ENCODE data around the gene TBC1D5. TPM values are rescaled to one million over a fixed set of nuclear protein-coding genes. Genes with fewer than 3 reads are reported as not detected.
A peak's percentile ranks its signal among the peaks of the same experiment; 100 is the strongest.

TBC1D5 gene
- total RNA-seq, 2 experiments from 2014 or later, result 46.3 to 47.8 TPM

DNA sequence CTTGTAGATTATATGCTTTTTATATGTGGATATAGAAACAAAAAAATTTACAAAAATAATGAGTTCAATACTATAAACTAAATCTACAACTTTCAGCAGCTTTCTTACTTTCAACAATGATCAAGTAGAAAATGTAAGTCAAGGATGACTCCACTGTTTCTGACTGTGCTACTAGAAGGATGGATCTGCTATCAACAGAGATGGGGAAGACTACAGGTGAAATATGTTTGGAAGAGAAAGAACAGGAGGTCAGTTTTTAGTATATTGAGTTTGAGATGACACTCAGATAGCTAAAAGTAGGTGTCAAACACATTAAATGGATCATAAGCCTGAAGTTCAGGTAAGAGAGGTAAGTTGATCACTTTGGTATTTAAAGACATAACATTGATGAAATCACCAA is 107.5 kb downstream of the TBC1D5 start:
- DNase-seq (no peak), ATAC-seq (no peak)
- no peaks in the 10 kb centered on the region for H3K27me3 Mint-ChIP-seq
- intact Hi-C loops (cut with micrococcal nuclease), result no loop called here
- peaks cover 12% of the 10 kb centered on the region for H3K36me3 Mint-ChIP-seq (ENCODE audit: low read depth)
- H3K9me3 Mint-ChIP-seq, result no peaks in the 10 kb centered on the region
- peaks cover 30% of the 10 kb centered on the region for H3K4me1 Mint-ChIP-seq (ENCODE audit: low read depth)
- ChIA-PET CTCF (no interaction called here), POLR2A (no interaction called here)
- TF ChIP-seq, protein P1, sequence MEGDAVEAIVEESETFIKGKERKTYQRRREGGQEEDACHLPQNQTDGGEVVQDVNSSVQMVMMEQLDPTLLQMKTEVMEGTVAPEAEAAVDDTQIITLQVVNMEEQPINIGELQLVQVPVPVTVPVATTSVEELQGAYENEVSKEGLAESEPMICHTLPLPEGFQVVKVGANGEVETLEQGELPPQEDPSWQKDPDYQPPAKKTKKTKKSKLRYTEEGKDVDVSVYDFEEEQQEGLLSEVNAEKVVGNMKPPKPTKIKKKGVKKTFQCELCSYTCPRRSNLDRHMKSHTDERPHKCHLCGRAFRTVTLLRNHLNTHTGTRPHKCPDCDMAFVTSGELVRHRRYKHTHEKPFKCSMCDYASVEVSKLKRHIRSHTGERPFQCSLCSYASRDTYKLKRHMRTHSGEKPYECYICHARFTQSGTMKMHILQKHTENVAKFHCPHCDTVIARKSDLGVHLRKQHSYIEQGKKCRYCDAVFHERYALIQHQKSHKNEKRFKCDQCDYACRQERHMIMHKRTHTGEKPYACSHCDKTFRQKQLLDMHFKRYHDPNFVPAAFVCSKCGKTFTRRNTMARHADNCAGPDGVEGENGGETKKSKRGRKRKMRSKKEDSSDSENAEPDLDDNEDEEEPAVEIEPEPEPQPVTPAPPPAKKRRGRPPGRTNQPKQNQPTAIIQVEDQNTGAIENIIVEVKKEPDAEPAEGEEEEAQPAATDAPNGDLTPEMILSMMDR (IDR thresholded peaks at IDR 0.05), result no peak
- H3K4me3 Mint-ChIP-seq, result no peak overlapping the region
- no peak overlapping the region for H3K27ac Mint-ChIP-seq

- Mint-ChIP-seq H3K27ac (no peak overlapping the region), H3K4me3 (no peak overlapping the region), H3K27me3 (no peaks in the 10 kb centered on the region), H3K9me3 (no peaks in the 10 kb centered on the region), H3K4me1 (ENCODE audit: low read depth) (peaks cover 22% of the 10 kb centered on the region), H3K36me3 (ENCODE audit: low read depth) (peaks cover 9% of the 10 kb centered on the region)
- intact Hi-C loops (cut with micrococcal nuclease), result no loop called here
- ATAC-seq (no peak), DNase-seq (no peak)
- TF ChIP-seq, protein P1 (IDR thresholded peaks at IDR 0.05), result no peak
- POLR2A ChIA-PET, result no interaction called here
- CTCF ChIA-PET, result no interaction called here
Measured at GRCh38 chr3:17634201-17634600, 108.2 kb downstream of the TBC1D5 start.

GRCh38 chr3:17632401-17633100 is 109.9 kb downstream of the TBC1D5 start:
- peak; percentile 42 for DNase-seq
- Mint-ChIP-seq H3K27me3 (no peaks in the 10 kb centered on the region), H3K36me3 (ENCODE audit: low read depth) (peaks cover 9% of the 10 kb centered on the region), H3K27ac (no peak overlapping the region), H3K4me1 (ENCODE audit: low read depth) (peaks cover 22% of the 10 kb centered on the region), H3K9me3 (no peaks in the 10 kb centered on the region), H3K4me3 (no peak overlapping the region)
- CTCF ChIA-PET, result no interaction called here
- POLR2A ChIA-PET, result no interaction called here
- intact Hi-C loops (cut with micrococcal nuclease), result no loop called here
- peak; percentile 45 for ATAC-seq
- TF ChIP-seq, protein P1 (IDR thresholded peaks at IDR 0.05), result no peak

DNA sequence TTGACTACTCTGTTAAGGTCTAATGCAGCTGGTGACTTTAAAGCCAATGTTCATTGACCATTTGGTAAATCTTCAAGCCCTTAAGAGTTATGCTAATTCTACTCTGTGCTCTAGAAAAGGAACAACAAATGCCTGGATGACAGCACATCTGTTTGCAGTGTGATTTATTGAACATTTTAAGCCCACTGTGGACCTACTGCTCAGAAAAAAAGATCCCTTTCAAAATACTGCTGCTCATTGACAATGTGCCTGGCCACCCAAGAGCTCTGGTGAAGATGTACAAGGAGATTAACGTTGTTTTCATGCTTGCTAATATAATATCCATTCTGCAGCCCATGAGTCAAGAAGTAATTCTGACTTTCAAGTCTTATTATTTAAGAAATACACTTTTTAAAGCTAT is 110.8 kb downstream of the TBC1D5 start:
- TF ChIP-seq, protein P1 (IDR thresholded peaks at IDR 0.05), result no peak
- ATAC-seq, result no peak
- POLR2A ChIA-PET, result no interaction called here
- Mint-ChIP-seq H3K9me3 (no peaks in the 10 kb centered on the region), H3K27ac (no peak overlapping the region), H3K4me1 (ENCODE audit: low read depth) (peaks cover 25% of the 10 kb centered on the region), H3K4me3 (no peak overlapping the region), H3K36me3 (ENCODE audit: low read depth) (peaks cover 9% of the 10 kb centered on the region), H3K27me3 (no peaks in the 10 kb centered on the region)
- DNase-seq, result no peak
- CTCF ChIA-PET, result no interaction called here
- intact Hi-C loops (cut with micrococcal nuclease), result no loop called here

GRCh38 chr3:17629400-17629799 is 113.0 kb downstream of the TBC1D5 start:
- H3K27me3 Mint-ChIP-seq, result no peaks in the 10 kb centered on the region
- H3K4me3 Mint-ChIP-seq, result no peak overlapping the region
- POLR2A ChIA-PET, result no interaction called here
- intact Hi-C loops (cut with micrococcal nuclease), result no loop called here
- no peaks in the 10 kb centered on the region for H3K9me3 Mint-ChIP-seq
- H3K36me3 Mint-ChIP-seq (ENCODE audit: low read depth), result peaks cover 4% of the 10 kb centered on the region
- TF ChIP-seq, protein P1 (IDR thresholded peaks at IDR 0.05), result no peak
- H3K27ac Mint-ChIP-seq, result no peak overlapping the region
- H3K4me1 Mint-ChIP-seq (ENCODE audit: low read depth), result peaks cover 19% of the 10 kb centered on the region
- ATAC-seq (no peak), DNase-seq (no peak)
- CTCF ChIA-PET, result no interaction called here
